Breast epithelium (tissue), 4 donors: Measurements from ENCODE around the gene MRPL49. TPM values are rescaled to one million over a fixed set of nuclear protein-coding genes. Genes with fewer than 3 reads are reported as not detected.

Source experiments
- DNase-seq, 2 donors: peaks; one replicate each; pipeline ENCODE4 v3.0.0-alpha.2; 2019; ENCODE audit warnings: low spot score in 2 of 2
- H3K27ac ChIP-seq, 2 donors: fragments of 200-600 bp; sonication (generic) in 1 of 2; one replicate each; pipeline ENCODE4 v1.5.1; 2016 to 2019; ENCODE audit warnings: mild to moderate bottlenecking in 1 of 2
- H3K27me3 ChIP-seq, 2 donors: fragments of 200-600 bp; sonication (generic) in 1 of 2; one replicate each; pipeline versions ENCODE4 v1.5.1 to v1.6.0; 2017 to 2019; ENCODE audit warnings: control low read depth in 1 of 2, mild to moderate bottlenecking in 1 of 2
- H3K36me3 ChIP-seq: fragments of 200-600 bp; one replicate; pipeline ENCODE4 v1.5.1; 2019
- H3K4me1 ChIP-seq, 2 donors: fragments of 200-600 bp; sonication (generic); one replicate each; pipeline ENCODE4 v1.5.1; 2016 to 2019; ENCODE audit warnings: control low read depth in 1 of 2
- H3K4me3 ChIP-seq, 3 donors: fragments of 200-600 bp; sonication (generic); 1 replicate in 2 of 3; 2 replicates in 1 of 3; pipeline ENCODE4 v1.5.1; 2016 to 2019; ENCODE audit warnings: mild to moderate bottlenecking in 3 of 3, moderate library complexity in 2 of 3
- H3K9me3 ChIP-seq, 2 donors: fragments of 200-600 bp; sonication (generic) in 1 of 2; one replicate each; pipeline ENCODE4 v1.5.1; 2016 to 2019; ENCODE audit warnings: control low read depth in 1 of 2
- POLR2A ChIP-seq: fragments of 450-650 bp; IDR thresholded peaks from one replicate; pipeline ENCODE4 v1.6.1; 2016; ENCODE audit warnings: antibody characterized with exemption, mild to moderate bottlenecking, moderate library complexity
- POLR2AphosphoS5 ChIP-seq, 3 donors: sonication (generic); formaldehyde crosslinking; IDR thresholded peaks; one replicate each; pipeline ENCODE4 v1.6.1; 2017; ENCODE audit warnings: antibody characterized with exemption in 3 of 3
- intact Hi-C: fragments of 100-400 bp; cut with DNase I; formaldehyde crosslinking; loops from one replicate; pipeline ENCODE4 v1.15.1; 2023; ENCODE audit warnings: low total_unique reads
- total RNA-seq, 3 donors: library from RNA; depleted of rRNA; stranded (reverse); fragments of >200 nt; gene quantifications; one replicate each; pipeline ENCODE4 v1.1.0, GENCODE V29; 2016
- TF ChIP-seq, protein P1 (sequence below), 3 donors: fragments of 450-650 bp; IDR thresholded peaks; one replicate each; pipeline ENCODE4 v1.5.1; 2016 to 2017; ENCODE audit warnings: antibody characterized with exemption in 3 of 3, mild to moderate bottlenecking in 3 of 3, moderate library complexity in 3 of 3

MRPL49 gene
- total RNA-seq, 3 donors from 2014 or later = 66.2 to 92.6 (median 72.8) TPM

- peak overlapping the region in 1 of 2 donors; percentile 54 for H3K27ac ChIP-seq
- intact Hi-C loops = no loop called here
- H3K4me3 ChIP-seq = no peak overlapping the region
- DNase-seq = no peak
- H3K36me3 ChIP-seq = no peaks in the 10 kb centered on the region
- TF ChIP-seq, protein P1, sequence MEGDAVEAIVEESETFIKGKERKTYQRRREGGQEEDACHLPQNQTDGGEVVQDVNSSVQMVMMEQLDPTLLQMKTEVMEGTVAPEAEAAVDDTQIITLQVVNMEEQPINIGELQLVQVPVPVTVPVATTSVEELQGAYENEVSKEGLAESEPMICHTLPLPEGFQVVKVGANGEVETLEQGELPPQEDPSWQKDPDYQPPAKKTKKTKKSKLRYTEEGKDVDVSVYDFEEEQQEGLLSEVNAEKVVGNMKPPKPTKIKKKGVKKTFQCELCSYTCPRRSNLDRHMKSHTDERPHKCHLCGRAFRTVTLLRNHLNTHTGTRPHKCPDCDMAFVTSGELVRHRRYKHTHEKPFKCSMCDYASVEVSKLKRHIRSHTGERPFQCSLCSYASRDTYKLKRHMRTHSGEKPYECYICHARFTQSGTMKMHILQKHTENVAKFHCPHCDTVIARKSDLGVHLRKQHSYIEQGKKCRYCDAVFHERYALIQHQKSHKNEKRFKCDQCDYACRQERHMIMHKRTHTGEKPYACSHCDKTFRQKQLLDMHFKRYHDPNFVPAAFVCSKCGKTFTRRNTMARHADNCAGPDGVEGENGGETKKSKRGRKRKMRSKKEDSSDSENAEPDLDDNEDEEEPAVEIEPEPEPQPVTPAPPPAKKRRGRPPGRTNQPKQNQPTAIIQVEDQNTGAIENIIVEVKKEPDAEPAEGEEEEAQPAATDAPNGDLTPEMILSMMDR (IDR thresholded peaks at IDR 0.05) = no peak
- no peak for TF ChIP-seq POLR2AphosphoS5 (IDR thresholded peaks at IDR 0.05)
- TF ChIP-seq POLR2A = no peak
- H3K4me1 ChIP-seq = peaks cover 0 to 5% of the 10 kb centered on the region in 2 donors
- H3K9me3 ChIP-seq = no peaks in the 10 kb centered on the region
- no peaks in the 10 kb centered on the region for H3K27me3 ChIP-seq
Observed at GRCh38 chr11:65103476-65103875, 18.6 kb upstream of the MRPL49 start.

GRCh38 chr11:65104628-65105027, 17.5 kb upstream of the MRPL49 start:
- TF ChIP-seq POLR2A (no peak), POLR2AphosphoS5 (IDR thresholded peaks at IDR 0.05) (no peak)
- TF ChIP-seq, protein P1 (IDR thresholded peaks at IDR 0.05) = no peak
- Histone ChIP-seq H3K36me3 (peaks cover 3% of the 10 kb centered on the region), H3K27me3 (no peaks in the 10 kb centered on the region), H3K4me1 (peaks cover 0 to 5% of the 10 kb centered on the region in 2 donors), H3K27ac (no peak overlapping the region), H3K4me3 (no peak overlapping the region), H3K9me3 (no peaks in the 10 kb centered on the region)
- no peak for DNase-seq
- intact Hi-C loops = no loop called here

DNA sequence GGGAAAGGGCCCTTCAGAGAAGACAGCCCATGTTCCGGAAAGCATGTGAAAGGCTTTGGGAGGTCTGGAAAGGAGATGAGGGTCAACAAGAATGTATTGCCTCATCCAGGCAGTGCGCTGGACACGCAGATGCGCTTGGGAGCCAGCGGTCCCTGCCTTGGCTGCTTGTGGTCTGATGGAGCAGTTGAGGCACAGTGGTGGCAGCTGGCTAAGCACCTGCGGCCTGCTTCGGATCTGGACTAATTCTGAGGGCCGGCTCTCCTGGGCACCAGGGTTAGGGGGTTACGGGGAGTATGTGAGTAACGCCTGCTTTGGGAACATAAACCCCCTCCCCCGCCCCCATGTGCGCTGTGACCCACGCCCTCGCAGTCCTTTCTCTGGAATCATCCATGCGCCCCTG, 15.0 kb upstream of the MRPL49 start:
- Histone ChIP-seq H3K27me3 (no peaks in the 10 kb centered on the region), H3K27ac (no peak overlapping the region), H3K36me3 (peaks cover 5% of the 10 kb centered on the region), H3K4me1 (peaks cover 0 to 8% of the 10 kb centered on the region in 2 donors), H3K4me3 (no peak overlapping the region), H3K9me3 (no peaks in the 10 kb centered on the region)
- no peak for TF ChIP-seq POLR2A
- TF ChIP-seq, protein P1 (IDR thresholded peaks at IDR 0.05) = no peak
- no peak for TF ChIP-seq POLR2AphosphoS5 (IDR thresholded peaks at IDR 0.05)
- intact Hi-C loops = no loop called here
- DNase-seq = no peak

DNA sequence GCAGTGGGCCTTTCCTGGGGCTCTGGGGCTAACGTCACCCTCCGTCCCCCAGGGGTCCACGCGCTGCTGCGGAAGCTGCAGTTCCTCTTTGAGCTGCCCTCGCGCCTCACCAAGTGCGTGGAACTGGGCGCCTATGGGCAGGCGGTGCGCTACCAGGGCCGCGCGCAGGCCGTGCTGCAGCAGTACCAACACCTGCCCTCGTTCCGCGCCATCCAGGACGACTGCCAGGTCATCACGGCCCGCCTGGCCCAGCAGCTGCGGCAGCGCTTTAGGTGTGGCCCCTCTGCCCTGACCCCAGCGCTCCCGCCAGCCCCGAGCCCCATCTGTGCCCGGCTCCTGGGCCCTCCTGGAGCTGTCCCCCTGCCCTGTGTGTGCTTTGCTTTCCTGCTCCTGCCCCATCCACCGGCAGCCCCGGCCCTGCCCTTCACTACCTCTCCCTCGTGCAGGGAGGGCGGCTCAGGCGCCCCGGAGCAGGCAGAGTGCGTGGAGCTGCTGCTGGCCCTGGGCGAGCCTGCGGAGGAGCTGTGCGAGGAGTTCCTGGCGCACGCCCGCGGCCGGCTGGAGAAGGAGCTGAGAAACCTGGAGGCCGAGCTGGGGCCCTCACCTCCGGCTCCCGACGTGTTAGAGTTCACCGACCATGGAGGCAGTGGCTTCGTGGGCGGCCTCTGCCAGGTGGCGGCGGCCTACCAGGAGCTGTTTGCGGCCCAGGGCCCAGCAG, 14.2 kb upstream of the MRPL49 start:
- Histone ChIP-seq H3K9me3 (no peaks in the 10 kb centered on the region), H3K4me1 (peaks cover 5 to 13% of the 10 kb centered on the region in 2 donors), H3K4me3 (no peak overlapping the region), H3K36me3 (peaks cover 5% of the 10 kb centered on the region), H3K27me3 (no peaks in the 10 kb centered on the region), H3K27ac (peak overlapping the region; percentile 38 to 54)
- intact Hi-C loops = no loop called here
- no peak for DNase-seq
- no peak for TF ChIP-seq POLR2AphosphoS5 (IDR thresholded peaks at IDR 0.05)
- TF ChIP-seq, protein P1 (IDR thresholded peaks at IDR 0.05) = no peak
- no peak for TF ChIP-seq POLR2A

GRCh38 chr11:65108469-65109123, 13.5 kb upstream of the MRPL49 start:
- peak overlapping the region; percentile 38 to 54 for H3K27ac ChIP-seq
- intact Hi-C loops = no loop called here
- peaks cover 6 to 15% of the 10 kb centered on the region in 2 donors for H3K4me1 ChIP-seq
- H3K36me3 ChIP-seq = peaks cover 5% of the 10 kb centered on the region
- no peaks in the 10 kb centered on the region for H3K9me3 ChIP-seq
- no peak overlapping the region for H3K4me3 ChIP-seq
- peak in 1 of 2 donors; percentile 52 for DNase-seq
- TF ChIP-seq, protein P1 (IDR thresholded peaks at IDR 0.05) = no peak
- TF ChIP-seq POLR2AphosphoS5 (IDR thresholded peaks at IDR 0.05) = peak in 1 of 3 donors; percentile 41
- TF ChIP-seq POLR2A = no peak
- H3K27me3 ChIP-seq = no peaks in the 10 kb centered on the region
